ENCODE measurements around the gene SRP14.

DNA sequence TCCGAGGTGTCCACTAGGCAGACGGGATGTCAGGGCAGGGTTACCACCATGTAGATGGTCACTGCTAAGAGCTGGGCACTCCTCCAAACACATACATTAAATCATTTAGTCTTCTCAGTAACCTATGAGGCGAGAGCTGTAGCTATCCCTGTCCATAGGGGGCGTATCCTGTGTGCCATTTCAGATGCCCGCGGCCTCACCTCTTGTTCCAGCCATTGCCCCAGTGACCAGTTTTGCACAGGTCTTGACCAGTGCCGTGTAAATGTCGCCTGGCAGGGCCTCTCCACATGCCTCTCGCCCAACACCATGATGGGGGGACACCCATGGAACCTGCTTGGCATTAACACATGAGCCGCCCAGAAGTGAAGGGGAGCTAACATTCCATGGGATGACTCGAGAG, 20.8 kb upstream of the SRP14 start:
- TF ChIP-seq GATA3 (IDR thresholded peaks at IDR 0.05; ENCODE audit: low read depth, low read length) (no peak), GATA2 (IDR thresholded peaks at IDR 0.05; ENCODE audit: low read depth, low read length) (no peak)

Measured in SH-SY5Y (cell line).